ENCODE results near the gene DHODH.
"Not testable (repeated sequence)": the region's sequence is repeated elsewhere in the genome, so short reads cannot be mapped to it uniquely, and the experiment has no call there.

The DHODH gene

DNA sequence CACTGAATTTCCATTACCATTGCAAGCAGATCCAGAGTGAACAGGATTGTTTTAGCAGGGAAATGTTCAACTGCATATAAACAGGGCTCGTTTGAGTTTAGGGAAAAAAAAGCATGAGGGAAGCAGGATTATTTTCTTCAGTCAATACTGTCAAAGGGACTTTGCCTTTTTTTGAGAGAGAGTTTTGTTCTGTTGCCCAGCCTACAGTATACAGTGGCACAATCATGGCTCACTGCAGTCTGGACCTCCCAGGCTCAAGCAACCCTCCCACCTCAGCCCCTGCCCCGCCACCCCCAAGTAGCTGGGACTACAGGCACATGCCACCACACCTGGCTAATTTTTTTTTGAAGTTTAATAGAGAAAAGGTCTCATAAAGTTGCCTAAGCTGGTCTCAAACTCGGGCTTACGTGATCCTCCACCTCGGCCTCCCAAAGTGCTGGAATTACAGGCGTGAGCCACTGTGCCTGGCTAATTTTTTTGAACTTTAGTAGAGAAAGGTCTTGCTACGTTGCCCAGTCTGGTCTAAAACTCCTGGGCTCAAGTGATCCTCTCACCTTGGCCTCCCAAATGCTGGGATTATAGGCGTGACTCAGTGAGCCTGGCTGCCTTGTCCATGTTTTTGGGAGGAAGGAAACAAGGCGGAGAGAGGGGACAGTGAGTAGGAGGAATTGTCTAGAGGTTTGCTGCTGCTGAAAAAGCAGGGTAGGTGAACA lies 23.1 kb upstream of the DHODH start:
- Histone ChIP-seq H3K4me1 (ENCODE audit: control insufficient read depth, insufficient read depth, low read length) (no peaks in the 10 kb centered on the region), H3K4me3 (ENCODE audit: low read length) (no peak overlapping the region), H3K9me3 (ENCODE audit: control insufficient read depth, low read length) (no peaks in the 10 kb centered on the region), H3K27me3 (replicated peaks; ENCODE audit: control insufficient read depth, insufficient read depth, low read length) (peaks cover 13% of the 10 kb centered on the region), H3K36me3 (ENCODE audit: control insufficient read depth, insufficient read depth, low read length, severe bottlenecking) (no peaks in the 10 kb centered on the region), H3K9ac (ENCODE audit: low read length) (no peak overlapping the region)
- no peak for DNase-seq (ENCODE audit: low read depth)

DNA sequence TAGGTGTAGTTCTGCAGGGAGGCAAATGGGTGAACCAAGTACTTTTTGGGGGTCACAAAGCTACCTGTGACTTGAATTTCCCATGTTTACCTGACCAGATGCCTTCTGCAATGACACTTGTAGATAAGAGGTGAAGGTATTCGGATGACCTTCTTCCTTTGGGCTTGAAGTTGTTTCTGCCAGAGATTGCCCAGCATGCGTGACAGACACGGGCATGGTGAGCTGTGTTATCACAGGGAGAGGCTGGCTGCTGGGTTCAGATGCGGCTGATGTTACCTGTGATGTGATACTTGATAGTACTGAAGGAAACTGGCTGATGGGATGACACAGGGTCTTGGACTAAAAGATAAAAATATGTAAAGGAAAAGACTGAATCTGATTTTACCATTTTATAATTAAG lies 22.4 kb upstream of the DHODH start:
- peaks cover 7% of the 10 kb centered on the region for H3K27me3 ChIP-seq (replicated peaks; ENCODE audit: control insufficient read depth, insufficient read depth, low read length)
- H3K4me1 ChIP-seq (ENCODE audit: control insufficient read depth, insufficient read depth, low read length), result no peaks in the 10 kb centered on the region
- no peak overlapping the region for H3K4me3 ChIP-seq (ENCODE audit: low read length)
- no peak for DNase-seq (ENCODE audit: low read depth)
- no peaks in the 10 kb centered on the region for H3K9me3 ChIP-seq (ENCODE audit: control insufficient read depth, low read length)
- H3K36me3 ChIP-seq (ENCODE audit: control insufficient read depth, insufficient read depth, low read length, severe bottlenecking), result no peaks in the 10 kb centered on the region
- no peak overlapping the region for H3K9ac ChIP-seq (ENCODE audit: low read length)

DNA sequence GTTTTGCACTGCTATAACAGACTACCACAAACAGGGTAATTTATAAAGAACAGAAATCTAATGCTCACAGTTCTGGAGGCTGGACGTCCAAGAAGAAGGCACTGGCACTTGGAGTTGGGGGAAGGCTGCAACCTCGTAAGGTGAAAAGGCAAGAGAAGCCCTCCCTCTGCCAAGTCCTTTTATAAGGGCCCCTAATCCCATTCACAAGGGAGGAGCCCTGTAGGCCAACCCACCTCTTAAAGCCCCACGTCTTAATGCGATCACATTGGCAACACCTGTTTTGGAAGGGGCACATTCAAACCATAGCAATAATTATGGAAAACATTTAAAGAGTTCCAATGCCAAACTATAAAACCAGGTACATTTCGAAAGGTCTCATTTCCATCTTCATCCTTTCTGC lies 13.5 kb upstream of the DHODH start:
- Histone ChIP-seq H3K27me3 (replicated peaks; ENCODE audit: control insufficient read depth, insufficient read depth, low read length) (peaks cover 13% of the 10 kb centered on the region), H3K9me3 (ENCODE audit: control insufficient read depth, low read length) (no peaks in the 10 kb centered on the region), H3K4me3 (ENCODE audit: low read length) (no peak overlapping the region), H3K4me1 (ENCODE audit: control insufficient read depth, insufficient read depth, low read length) (no peaks in the 10 kb centered on the region), H3K36me3 (ENCODE audit: control insufficient read depth, insufficient read depth, low read length, severe bottlenecking) (no peaks in the 10 kb centered on the region), H3K9ac (ENCODE audit: low read length) (no peak overlapping the region)
- no peak for DNase-seq (ENCODE audit: low read depth)

DNA sequence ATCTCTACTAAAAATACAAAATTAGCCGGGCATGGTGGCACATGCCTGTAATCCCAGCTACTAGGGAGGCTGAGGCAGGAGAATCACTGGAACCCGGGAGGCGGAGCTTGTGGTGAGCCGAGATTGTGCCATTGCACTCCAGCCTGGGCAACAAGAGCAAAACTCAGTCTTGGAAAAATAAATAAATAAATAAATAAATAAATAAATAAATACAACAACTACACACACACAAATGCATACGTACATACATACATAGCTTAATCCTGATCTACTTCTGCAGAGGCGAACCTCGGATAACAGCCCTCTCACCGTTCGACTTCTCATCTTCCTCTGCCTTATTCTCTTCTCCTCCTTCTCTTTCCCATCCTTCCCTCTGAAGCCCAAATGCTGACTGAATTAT lies 11.0 kb upstream of the DHODH start:
- not testable (repeated sequence) for H3K9me3 ChIP-seq (ENCODE audit: control insufficient read depth, low read length); H3K4me1 ChIP-seq (ENCODE audit: control insufficient read depth, insufficient read depth, low read length); DNase-seq (ENCODE audit: low read depth); H3K4me3 ChIP-seq (ENCODE audit: low read length); H3K9ac ChIP-seq (ENCODE audit: low read length); H3K36me3 ChIP-seq (ENCODE audit: control insufficient read depth, insufficient read depth, low read length, severe bottlenecking)
- peaks cover 14% of the 10 kb centered on the region for H3K27me3 ChIP-seq (replicated peaks; ENCODE audit: control insufficient read depth, insufficient read depth, low read length)

DNA sequence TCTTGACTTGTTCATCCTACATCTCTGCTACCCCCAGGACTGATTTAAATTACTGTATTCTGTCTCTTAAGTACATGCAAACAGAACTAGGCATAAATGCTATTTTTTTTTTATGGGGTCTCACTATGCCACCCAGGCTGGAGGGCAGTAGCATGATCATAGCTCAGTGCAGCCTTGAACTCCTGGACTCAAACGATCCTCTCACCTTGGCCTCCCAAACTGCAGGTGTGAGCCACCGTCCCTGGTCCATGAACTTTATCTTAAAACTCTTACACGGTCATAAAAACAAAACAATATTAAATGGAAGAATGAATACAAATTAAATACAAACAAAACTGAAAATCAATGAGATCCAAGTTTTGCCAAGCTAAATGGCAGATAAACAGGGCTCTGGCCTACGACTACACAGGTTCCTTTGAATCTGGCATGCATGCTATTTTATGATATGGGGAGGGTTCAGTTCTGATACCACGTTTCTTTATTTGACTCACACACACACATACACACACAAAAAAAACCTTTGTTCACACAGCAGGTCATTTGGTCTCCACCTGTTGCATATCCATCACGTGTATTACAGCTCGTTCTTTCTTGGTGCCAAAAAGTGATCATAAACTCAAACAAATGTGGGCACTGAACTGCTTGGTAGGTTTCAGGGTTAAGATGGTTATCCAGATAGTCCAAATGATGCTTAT lies 7.2 kb upstream of the DHODH start:
- H3K4me3 ChIP-seq (ENCODE audit: low read length), result no peak overlapping the region
- H3K9me3 ChIP-seq (ENCODE audit: control insufficient read depth, low read length), result no peaks in the 10 kb centered on the region
- no peaks in the 10 kb centered on the region for H3K36me3 ChIP-seq (ENCODE audit: control insufficient read depth, insufficient read depth, low read length, severe bottlenecking)
- no peak overlapping the region for H3K9ac ChIP-seq (ENCODE audit: low read length)
- H3K4me1 ChIP-seq (ENCODE audit: control insufficient read depth, insufficient read depth, low read length), result no peaks in the 10 kb centered on the region
- DNase-seq (ENCODE audit: low read depth), result no peak
- peaks cover 10% of the 10 kb centered on the region for H3K27me3 ChIP-seq (replicated peaks; ENCODE audit: control insufficient read depth, insufficient read depth, low read length)

DNA sequence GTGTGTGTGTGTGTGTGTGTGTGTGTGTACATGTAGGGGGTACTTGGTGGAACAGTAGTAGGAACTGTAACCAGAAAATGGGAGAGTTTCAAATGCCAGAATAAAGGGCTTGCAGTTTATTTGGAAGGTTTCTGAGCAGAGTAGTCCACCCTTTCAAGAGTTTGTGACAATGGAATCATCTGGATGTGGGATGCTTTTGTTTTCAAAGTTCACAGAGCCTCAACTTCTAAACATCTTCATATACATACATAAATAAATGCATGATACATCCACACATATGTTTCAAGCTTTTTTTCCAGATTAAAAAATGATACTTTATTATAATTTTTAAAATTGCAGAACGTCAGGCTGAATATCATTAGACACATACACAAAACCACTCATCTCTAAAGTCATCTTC lies 5.9 kb upstream of the DHODH start:
- no peaks in the 10 kb centered on the region for H3K4me1 ChIP-seq (ENCODE audit: control insufficient read depth, insufficient read depth, low read length)
- peaks cover 10% of the 10 kb centered on the region for H3K27me3 ChIP-seq (replicated peaks; ENCODE audit: control insufficient read depth, insufficient read depth, low read length)
- H3K4me3 ChIP-seq (ENCODE audit: low read length), result no peak overlapping the region
- no peaks in the 10 kb centered on the region for H3K36me3 ChIP-seq (ENCODE audit: control insufficient read depth, insufficient read depth, low read length, severe bottlenecking)
- DNase-seq (ENCODE audit: low read depth), result no peak
- H3K9me3 ChIP-seq (ENCODE audit: control insufficient read depth, low read length), result no peaks in the 10 kb centered on the region
- no peak overlapping the region for H3K9ac ChIP-seq (ENCODE audit: low read length)

DNA sequence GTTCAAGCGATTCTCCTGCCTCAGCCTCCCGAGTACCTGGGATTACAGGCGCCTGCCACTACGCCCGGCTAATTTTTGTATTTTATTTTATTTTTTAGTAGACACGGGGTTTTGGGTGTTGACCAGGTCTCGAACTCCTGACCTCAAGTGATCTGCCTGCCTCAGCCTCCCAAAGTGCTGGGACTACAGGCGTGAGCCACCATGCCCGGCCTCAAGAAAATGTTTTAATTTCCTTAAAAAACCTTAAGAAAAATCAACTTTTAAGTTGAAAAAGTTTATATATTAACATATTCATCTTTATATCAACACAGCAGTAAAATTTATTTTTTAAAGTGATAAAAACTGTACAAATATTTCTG lies 500 bp upstream of the DHODH start:
- DNase-seq (ENCODE audit: low read depth); H3K4me1 ChIP-seq (ENCODE audit: control insufficient read depth, insufficient read depth, low read length); H3K9me3 ChIP-seq (ENCODE audit: control insufficient read depth, low read length); H3K36me3 ChIP-seq (ENCODE audit: control insufficient read depth, insufficient read depth, low read length, severe bottlenecking); H3K27me3 ChIP-seq (replicated peaks; ENCODE audit: control insufficient read depth, insufficient read depth, low read length): not testable (repeated sequence)
- peak overlapping the region; percentile 99 for H3K4me3 ChIP-seq (ENCODE audit: low read length)
- peak overlapping the region; percentile 66 for H3K9ac ChIP-seq (ENCODE audit: low read length)

DNA sequence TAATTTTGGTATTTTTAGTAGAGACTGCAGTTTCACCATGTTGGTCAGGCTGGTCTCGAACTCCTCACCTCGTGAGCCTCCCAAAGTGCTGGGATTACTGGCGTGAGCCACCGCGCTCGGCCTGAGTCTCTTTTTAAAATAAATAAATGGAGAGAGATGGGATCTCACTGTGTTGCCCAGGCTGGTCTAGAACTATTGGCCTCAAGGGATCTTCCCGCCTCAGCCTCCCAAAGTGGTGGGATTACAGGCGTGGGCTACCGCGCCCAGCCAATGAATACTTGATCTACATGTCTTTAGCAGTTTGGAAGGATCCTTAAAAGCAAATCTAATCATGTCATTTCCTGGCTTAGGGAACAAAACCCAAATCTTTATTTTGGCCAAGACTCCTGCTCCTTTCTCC lies 1.2 kb downstream of the DHODH start:
- no peaks in the 10 kb centered on the region for H3K27me3 ChIP-seq (replicated peaks; ENCODE audit: control insufficient read depth, insufficient read depth, low read length)
- peaks cover 3% of the 10 kb centered on the region for H3K36me3 ChIP-seq (ENCODE audit: control insufficient read depth, insufficient read depth, low read length, severe bottlenecking)
- H3K4me3 ChIP-seq (ENCODE audit: low read length), result no peak overlapping the region
- H3K9me3 ChIP-seq (ENCODE audit: control insufficient read depth, low read length), result no peaks in the 10 kb centered on the region
- no peak overlapping the region for H3K9ac ChIP-seq (ENCODE audit: low read length)
- peaks cover 14% of the 10 kb centered on the region for H3K4me1 ChIP-seq (ENCODE audit: control insufficient read depth, insufficient read depth, low read length)
- no peak for DNase-seq (ENCODE audit: low read depth)

DNA sequence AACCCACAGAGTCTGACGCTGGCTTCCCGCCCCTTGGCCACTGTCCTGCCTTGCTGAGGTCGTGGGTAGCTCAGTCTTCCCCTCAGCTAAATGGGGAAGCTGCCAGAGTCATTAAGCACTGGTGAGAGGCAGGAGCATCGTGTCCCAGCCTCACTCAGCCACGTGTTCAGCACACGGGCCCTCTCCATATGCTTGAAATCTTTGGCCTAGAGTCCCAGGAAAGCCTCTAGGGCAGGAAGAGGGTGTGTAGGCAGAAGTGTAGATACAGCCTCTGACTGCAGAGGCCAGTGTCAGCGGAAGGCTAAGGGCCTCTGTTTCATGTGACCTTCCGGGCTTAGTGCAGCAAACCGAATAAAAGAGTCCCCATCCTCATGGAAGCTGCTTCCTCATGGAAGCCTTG lies 4.1 kb downstream of the DHODH start:
- peaks cover 3% of the 10 kb centered on the region for H3K36me3 ChIP-seq (ENCODE audit: control insufficient read depth, insufficient read depth, low read length, severe bottlenecking)
- H3K4me3 ChIP-seq (ENCODE audit: low read length), result no peak overlapping the region
- no peak overlapping the region for H3K9ac ChIP-seq (ENCODE audit: low read length)
- no peaks in the 10 kb centered on the region for H3K27me3 ChIP-seq (replicated peaks; ENCODE audit: control insufficient read depth, insufficient read depth, low read length)
- no peaks in the 10 kb centered on the region for H3K9me3 ChIP-seq (ENCODE audit: control insufficient read depth, low read length)
- peaks cover 37% of the 10 kb centered on the region for H3K4me1 ChIP-seq (ENCODE audit: control insufficient read depth, insufficient read depth, low read length)
- no peak for DNase-seq (ENCODE audit: low read depth)

DNA sequence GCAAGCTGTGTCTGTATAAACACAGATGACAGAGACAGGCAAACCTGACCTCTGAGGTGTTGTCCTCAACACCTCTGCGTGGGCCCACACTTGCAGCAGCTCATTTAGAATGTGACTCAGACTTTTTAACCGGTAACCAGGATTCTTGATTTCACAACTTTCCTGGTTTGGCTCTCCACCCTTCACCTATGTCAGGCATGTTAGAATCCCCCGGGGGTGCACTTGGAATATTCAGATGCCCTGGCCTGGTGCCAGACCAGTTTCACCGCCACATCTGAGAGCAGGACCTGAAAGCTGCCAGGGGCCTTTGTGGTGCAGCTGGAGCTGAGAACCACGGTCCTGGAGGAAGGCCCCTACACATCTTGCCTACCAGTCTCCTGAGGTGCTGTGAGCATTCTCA lies 4.8 kb downstream of the DHODH start:
- no peak for DNase-seq (ENCODE audit: low read depth)
- Histone ChIP-seq H3K4me3 (ENCODE audit: low read length) (no peak overlapping the region), H3K9me3 (ENCODE audit: control insufficient read depth, low read length) (no peaks in the 10 kb centered on the region), H3K36me3 (ENCODE audit: control insufficient read depth, insufficient read depth, low read length, severe bottlenecking) (peaks cover 3% of the 10 kb centered on the region), H3K27me3 (replicated peaks; ENCODE audit: control insufficient read depth, insufficient read depth, low read length) (no peaks in the 10 kb centered on the region), H3K9ac (ENCODE audit: low read length) (peak overlapping the region; percentile 5), H3K4me1 (ENCODE audit: control insufficient read depth, insufficient read depth, low read length) (peaks cover 39% of the 10 kb centered on the region)

DNA sequence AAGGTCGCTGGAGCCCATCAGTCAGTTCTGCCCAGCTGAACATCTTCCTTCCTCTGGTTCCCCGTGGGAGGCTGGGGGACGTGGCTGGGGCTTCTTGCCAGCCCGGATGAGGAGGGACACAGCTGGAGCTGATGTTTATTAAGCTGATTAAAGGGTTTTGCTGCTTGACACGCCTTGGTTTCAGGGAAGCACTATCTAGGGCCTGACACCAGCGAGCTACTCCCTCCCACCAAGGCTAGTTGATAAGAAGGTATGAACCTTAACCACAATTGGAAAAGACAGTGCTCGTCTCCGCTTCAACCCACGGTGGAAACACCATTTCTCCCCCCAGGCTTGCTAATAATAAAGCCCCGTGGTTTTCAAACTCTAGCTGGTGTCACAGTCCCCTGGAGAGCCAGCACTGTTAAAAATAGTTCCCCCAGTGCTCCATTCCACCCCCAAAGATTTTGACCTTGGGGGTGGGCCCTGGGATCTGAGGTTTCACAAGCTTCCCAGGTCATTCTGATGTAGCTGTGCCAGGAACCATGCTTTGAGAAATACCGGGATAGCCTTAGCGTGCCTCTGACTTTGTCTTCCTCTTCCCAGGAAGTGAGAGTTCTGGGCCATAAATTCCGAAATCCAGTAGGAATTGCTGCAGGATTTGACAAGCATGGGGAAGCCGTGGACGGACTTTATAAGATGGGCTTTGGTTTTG lies 5.5 kb downstream of the DHODH start:
- Histone ChIP-seq H3K36me3 (ENCODE audit: control insufficient read depth, insufficient read depth, low read length, severe bottlenecking) (peaks cover 3% of the 10 kb centered on the region), H3K4me1 (ENCODE audit: control insufficient read depth, insufficient read depth, low read length) (peaks cover 40% of the 10 kb centered on the region), H3K4me3 (ENCODE audit: low read length) (no peak overlapping the region), H3K9ac (ENCODE audit: low read length) (peak overlapping the region; percentile 5), H3K27me3 (replicated peaks; ENCODE audit: control insufficient read depth, insufficient read depth, low read length) (no peaks in the 10 kb centered on the region), H3K9me3 (ENCODE audit: control insufficient read depth, low read length) (no peaks in the 10 kb centered on the region)
- DNase-seq (ENCODE audit: low read depth), result no peak
